Prostate gland (tissue), 2 donors: ENCODE data around the gene KRTAP21-2. TPM values are rescaled to one million over a fixed set of nuclear protein-coding genes. Genes with fewer than 3 reads are reported as not detected.
"Not testable (repeated sequence)": the region's sequence is repeated elsewhere in the genome, so short reads cannot be mapped to it uniquely, and the experiment has no call there.

ENCODE experiments used
- DNase-seq: peaks from one replicate; pipeline ENCODE4 v3.0.0-alpha.2; 2019; ENCODE audit warnings: low spot score
- H3K27ac ChIP-seq, 2 donors: fragments of 200-600 bp; sonication (generic); 2 replicates each; pipeline ENCODE4 v1.5.1; 2017 to 2019
- H3K27me3 ChIP-seq: fragments of 200-600 bp; sonication (generic); replicated peaks from 2 replicates; pipeline ENCODE4 v1.5.1; 2019; ENCODE audit not compliant: insufficient read depth
- H3K36me3 ChIP-seq, 2 donors: fragments of 200-600 bp; sonication (generic); 1 replicate in 1 of 2; 2 replicates in 1 of 2; pipeline versions ENCODE4 v1.5.1 to v1.8.1; 2017 to 2019
- H3K4me1 ChIP-seq: fragments of 200-600 bp; sonication (generic); replicated peaks from 2 replicates; pipeline ENCODE4 v1.5.1; 2019
- H3K4me3 ChIP-seq, 2 donors: fragments of 200-600 bp; sonication (generic); 2 replicates each; pipeline ENCODE4 v1.5.1; 2017 to 2019
- H3K9me3 ChIP-seq: fragments of 200-600 bp; sonication (generic); 2 replicates; pipeline ENCODE4 v1.5.1; 2017
- POLR2A ChIP-seq: fragments of 450-650 bp; IDR thresholded peaks from one replicate; pipeline ENCODE4 v1.6.1; 2016; ENCODE audit warnings: antibody characterized with exemption, mild to moderate bottlenecking
- POLR2AphosphoS5 ChIP-seq: sonication (generic); formaldehyde crosslinking; IDR thresholded peaks from one replicate; pipeline ENCODE4 v1.6.1; 2017; ENCODE audit warnings: antibody characterized with exemption
- WGBS: methylation state at CpG from one replicate; pipeline ENCODE4 v1.1.5; 2018; 5-methylcytosine and 5-hydroxymethylcytosine counted together
- intact Hi-C: fragments of 100-400 bp; cut with DNase I; formaldehyde crosslinking; loops from one replicate; pipeline ENCODE4 v1.14.2; 2022
- total RNA-seq, 2 donors: library from RNA; depleted of rRNA; stranded (reverse); fragments of >200 nt; gene quantifications; one replicate each; pipeline ENCODE4 v1.1.0, GENCODE V29; 2016
- TF ChIP-seq, protein P1 (sequence below), 4 experiments: fragments of 200-600 bp in 2 of 4; fragments of 450-650 bp in 2 of 4; sonication (generic) in 2 of 4; IDR thresholded peaks; 1 replicate in 3 of 4; 2 replicates in 1 of 4; pipeline ENCODE4 v1.5.1; 2016 to 2019; ENCODE audit warnings: antibody characterized with exemption in 4 of 4, mild to moderate bottlenecking in 2 of 4, moderate library complexity in 2 of 4

The KRTAP21-2 gene
- total RNA-seq, 2 donors from 2014 or later, result not detected

GRCh38 chr21:30758306-30758705, 11.2 kb upstream of the KRTAP21-2 start:
- no peak for DNase-seq
- TF ChIP-seq, protein P1, sequence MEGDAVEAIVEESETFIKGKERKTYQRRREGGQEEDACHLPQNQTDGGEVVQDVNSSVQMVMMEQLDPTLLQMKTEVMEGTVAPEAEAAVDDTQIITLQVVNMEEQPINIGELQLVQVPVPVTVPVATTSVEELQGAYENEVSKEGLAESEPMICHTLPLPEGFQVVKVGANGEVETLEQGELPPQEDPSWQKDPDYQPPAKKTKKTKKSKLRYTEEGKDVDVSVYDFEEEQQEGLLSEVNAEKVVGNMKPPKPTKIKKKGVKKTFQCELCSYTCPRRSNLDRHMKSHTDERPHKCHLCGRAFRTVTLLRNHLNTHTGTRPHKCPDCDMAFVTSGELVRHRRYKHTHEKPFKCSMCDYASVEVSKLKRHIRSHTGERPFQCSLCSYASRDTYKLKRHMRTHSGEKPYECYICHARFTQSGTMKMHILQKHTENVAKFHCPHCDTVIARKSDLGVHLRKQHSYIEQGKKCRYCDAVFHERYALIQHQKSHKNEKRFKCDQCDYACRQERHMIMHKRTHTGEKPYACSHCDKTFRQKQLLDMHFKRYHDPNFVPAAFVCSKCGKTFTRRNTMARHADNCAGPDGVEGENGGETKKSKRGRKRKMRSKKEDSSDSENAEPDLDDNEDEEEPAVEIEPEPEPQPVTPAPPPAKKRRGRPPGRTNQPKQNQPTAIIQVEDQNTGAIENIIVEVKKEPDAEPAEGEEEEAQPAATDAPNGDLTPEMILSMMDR (IDR thresholded peaks at IDR 0.05), result no peak
- no peak for TF ChIP-seq POLR2AphosphoS5
- no peak for TF ChIP-seq POLR2A
- WGBS, result 56% methylated on average over 2 of the region's 2 CpGs
- Histone ChIP-seq H3K9me3 (no peaks in the 10 kb centered on the region), H3K4me3 (no peak overlapping the region), H3K4me1 (no peaks in the 10 kb centered on the region), H3K36me3 (no peaks in the 10 kb centered on the region), H3K27ac (no peak overlapping the region), H3K27me3 (no peaks in the 10 kb centered on the region)
- intact Hi-C loops, result no loop called here

DNA sequence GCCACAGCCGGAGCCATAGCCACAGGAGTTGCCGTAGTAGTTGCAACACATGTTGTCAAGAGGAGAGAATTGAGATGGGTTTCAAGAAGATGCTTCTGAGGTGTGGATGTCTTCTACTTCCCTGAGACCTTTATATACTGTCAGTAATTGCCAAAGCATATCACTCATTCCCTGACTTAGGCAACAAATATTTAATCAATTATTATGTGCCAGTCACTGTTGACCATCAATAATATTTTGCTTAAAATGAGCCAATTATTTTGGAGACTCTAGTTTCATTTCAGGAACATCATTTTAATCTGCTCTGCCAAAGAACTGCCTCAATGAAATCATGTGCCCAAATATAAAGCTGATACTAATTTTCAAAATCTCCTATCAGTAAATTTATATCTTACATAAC, 8.3 kb upstream of the KRTAP21-2 start, which contains the start of gene KRTAP21-1:
KRTAP21-1 (minus strand) TSS at position 101 of the 400 bp plus-strand sequence; CDS start at position 51, 50 bp downstream.
- intact Hi-C loops, H3K4me3 ChIP-seq, H3K36me3 ChIP-seq, H3K9me3 ChIP-seq, H3K4me1 ChIP-seq, H3K27ac ChIP-seq, DNase-seq, H3K27me3 ChIP-seq: not testable (repeated sequence)
- WGBS, result 100% methylated on average over 2 of the region's 2 CpGs

DNA sequence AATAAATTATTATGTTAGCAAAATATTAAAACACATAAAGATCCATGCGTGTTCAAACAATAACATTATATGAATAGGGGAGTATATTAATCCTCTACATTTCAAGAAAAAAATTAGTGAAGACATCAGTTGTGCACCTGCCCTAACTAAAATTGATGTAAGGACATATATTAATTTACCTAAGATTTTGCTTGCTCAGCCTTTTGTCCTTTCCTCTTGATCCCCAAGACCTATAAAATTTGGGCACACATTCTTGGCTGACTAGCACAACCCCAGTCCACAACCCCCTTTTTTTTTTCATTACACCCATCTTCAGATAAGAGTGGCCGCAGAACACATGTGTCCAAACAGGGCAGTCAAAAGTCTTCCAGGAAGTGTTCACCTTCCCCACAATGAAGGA, 6.6 kb downstream of the KRTAP21-2 start:
- Histone ChIP-seq H3K36me3 (no peaks in the 10 kb centered on the region), H3K27ac (no peak overlapping the region), H3K4me3 (no peak overlapping the region), H3K4me1 (no peaks in the 10 kb centered on the region), H3K9me3 (no peaks in the 10 kb centered on the region), H3K27me3 (no peaks in the 10 kb centered on the region)
- TF ChIP-seq, protein P1 (IDR thresholded peaks at IDR 0.05), result no peak
- no peak for TF ChIP-seq POLR2A
- no peak for TF ChIP-seq POLR2AphosphoS5
- no peak for DNase-seq
- intact Hi-C loops, result no loop called here
- WGBS, result 84% methylated on average over 2 of the region's 2 CpGs

- Histone ChIP-seq H3K27ac (no peak overlapping the region), H3K36me3 (no peaks in the 10 kb centered on the region), H3K9me3 (no peaks in the 10 kb centered on the region), H3K4me3 (no peak overlapping the region), H3K4me1 (no peaks in the 10 kb centered on the region), H3K27me3 (no peaks in the 10 kb centered on the region)
- TF ChIP-seq, protein P1 (IDR thresholded peaks at IDR 0.05), result peak in 2 of 4 experiments; percentile 36 to 38
- TF ChIP-seq POLR2A, result no peak
- DNase-seq, result no peak
- WGBS, result 28% methylated on average over 1 of the region's 1 CpG
- intact Hi-C loops, result no loop called here
Observed at GRCh38 chr21:30733026-30733425, 14.0 kb downstream of the KRTAP21-2 start.

DNA sequence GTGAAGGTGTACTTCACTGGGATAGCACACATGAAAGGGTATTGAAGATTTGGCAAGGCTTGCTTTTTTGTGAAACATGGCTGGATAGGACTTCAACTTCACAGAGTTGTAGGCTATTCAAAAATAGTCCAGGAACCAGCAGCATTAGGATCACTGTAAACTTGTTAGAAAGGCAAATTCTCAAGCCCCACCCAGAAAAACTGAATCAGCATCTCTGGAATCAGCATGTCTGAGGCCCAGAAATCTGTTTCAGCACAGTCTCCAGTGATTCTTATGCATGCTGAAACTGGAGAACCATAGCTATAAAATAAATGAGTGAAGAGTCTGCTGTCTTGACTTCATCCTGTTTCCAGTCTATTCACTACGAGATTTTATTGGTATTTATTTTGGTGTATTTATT, 20.3 kb downstream of the KRTAP21-2 start:
- Histone ChIP-seq H3K27ac (no peak overlapping the region), H3K36me3 (no peaks in the 10 kb centered on the region), H3K4me1 (no peaks in the 10 kb centered on the region), H3K4me3 (no peak overlapping the region), H3K27me3 (no peaks in the 10 kb centered on the region), H3K9me3 (no peaks in the 10 kb centered on the region)
- 41% methylated on average over 1 of the region's 1 CpG for WGBS
- TF ChIP-seq POLR2A (no peak), POLR2AphosphoS5 (no peak)
- TF ChIP-seq, protein P1 (IDR thresholded peaks at IDR 0.05), result no peak
- intact Hi-C loops, result no loop called here
- DNase-seq, result no peak
